Transverse colon (tissue), 4 donors: ENCODE results near the gene SMIM5.

ENCODE experiments used
- POLR2A ChIP-seq: fragments of 450-650 bp; IDR thresholded peaks from one replicate; pipeline ENCODE4 v1.6.1; 2016; ENCODE audit warnings: antibody characterized with exemption, mild to moderate bottlenecking, moderate library complexity
- POLR2AphosphoS5 ChIP-seq, 3 donors: sonication (generic); formaldehyde crosslinking; IDR thresholded peaks; one replicate each; pipeline ENCODE4 v1.6.1; 2016; ENCODE audit warnings: antibody characterized with exemption in 3 of 3
- TF ChIP-seq, protein P1 (sequence below), 5 experiments: fragments of 200-600 bp in 3 of 5; fragments of 450-650 bp in 2 of 5; sonication (generic) in 3 of 5; IDR thresholded peaks; 1 replicate in 2 of 5; 2 replicates in 3 of 5; pipeline ENCODE4 v1.5.1; 2016 to 2017; ENCODE audit warnings: antibody characterized with exemption in 5 of 5, inconsistent platforms in 3 of 5, mild to moderate bottlenecking in 2 of 5, moderate library complexity in 1 of 5

DNA sequence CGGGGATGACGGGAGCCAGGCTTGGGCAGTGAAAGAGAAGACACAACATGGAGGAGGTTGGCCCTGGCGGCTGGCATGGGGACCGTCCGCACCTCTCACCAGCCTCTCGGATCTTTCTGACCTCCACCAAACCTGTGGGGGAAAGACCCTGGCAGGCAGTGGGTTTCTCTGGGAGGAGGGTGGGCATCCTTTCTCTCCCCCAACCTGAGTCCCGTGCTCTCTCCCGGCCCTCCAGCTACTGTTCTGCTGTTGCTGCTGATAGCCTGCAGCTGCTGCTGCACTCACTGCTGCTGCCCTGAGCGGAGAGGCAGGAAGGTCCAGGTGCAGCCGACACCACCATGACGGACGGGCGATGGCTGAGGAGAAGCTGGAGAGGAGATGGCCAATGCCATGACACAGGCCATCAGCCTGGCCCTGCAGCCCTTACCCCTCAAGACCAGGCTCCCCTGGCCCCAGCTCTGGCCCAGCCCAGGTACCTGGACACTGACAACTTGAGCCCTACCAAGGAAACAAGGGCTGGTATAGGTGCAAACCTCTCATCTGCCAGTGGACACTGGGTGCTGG, 7.4 kb downstream of the SMIM5 start:
- TF ChIP-seq, protein P1, sequence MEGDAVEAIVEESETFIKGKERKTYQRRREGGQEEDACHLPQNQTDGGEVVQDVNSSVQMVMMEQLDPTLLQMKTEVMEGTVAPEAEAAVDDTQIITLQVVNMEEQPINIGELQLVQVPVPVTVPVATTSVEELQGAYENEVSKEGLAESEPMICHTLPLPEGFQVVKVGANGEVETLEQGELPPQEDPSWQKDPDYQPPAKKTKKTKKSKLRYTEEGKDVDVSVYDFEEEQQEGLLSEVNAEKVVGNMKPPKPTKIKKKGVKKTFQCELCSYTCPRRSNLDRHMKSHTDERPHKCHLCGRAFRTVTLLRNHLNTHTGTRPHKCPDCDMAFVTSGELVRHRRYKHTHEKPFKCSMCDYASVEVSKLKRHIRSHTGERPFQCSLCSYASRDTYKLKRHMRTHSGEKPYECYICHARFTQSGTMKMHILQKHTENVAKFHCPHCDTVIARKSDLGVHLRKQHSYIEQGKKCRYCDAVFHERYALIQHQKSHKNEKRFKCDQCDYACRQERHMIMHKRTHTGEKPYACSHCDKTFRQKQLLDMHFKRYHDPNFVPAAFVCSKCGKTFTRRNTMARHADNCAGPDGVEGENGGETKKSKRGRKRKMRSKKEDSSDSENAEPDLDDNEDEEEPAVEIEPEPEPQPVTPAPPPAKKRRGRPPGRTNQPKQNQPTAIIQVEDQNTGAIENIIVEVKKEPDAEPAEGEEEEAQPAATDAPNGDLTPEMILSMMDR (IDR thresholded peaks at IDR 0.05) = no peak
- TF ChIP-seq POLR2AphosphoS5 (IDR thresholded peaks at IDR 0.05) (no peak), POLR2A (no peak)
